Common myeloid progenitor, CD34-positive (primary cell): ENCODE results near the gene DDX39A.
"Not testable (repeated sequence)": the region's sequence is repeated elsewhere in the genome, so short reads cannot be mapped to it uniquely, and the experiment has no call there.

ENCODE experiments used
- CTCF ChIA-PET: fragments of 350-600 bp; sonication (Branson Sonifier 250); formaldehyde crosslinking; loops from one replicate; lab custom pipeline; 2021; ENCODE audit warnings: antibody characterized with exemption; lab: Charles Lee
- POLR2A ChIA-PET: fragments of 350-600 bp; sonication (Branson Sonifier 250); formaldehyde crosslinking; loops from one replicate; lab custom pipeline; 2021; ENCODE audit warnings: antibody characterized with exemption; lab: Charles Lee
- DNase-seq, 3 donors: peaks; one replicate each; pipeline versions ENCODE4 v3.0.0 to v3.0.0-alpha.2; 2013
- H3K27ac ChIP-seq, 2 experiments: 1 replicate in 1 of 2; 2 replicates in 1 of 2; pipeline ENCODE4 v1.7.0; 2013; ENCODE audit warnings: inconsistent platforms in 2 of 2, low read length in 2 of 2, mild to moderate bottlenecking in 2 of 2, low read depth in 1 of 2, moderate library complexity in 1 of 2; ENCODE audit not compliant: severe bottlenecking in 2 of 2, insufficient read depth in 1 of 2, poor library complexity in 1 of 2
- H3K27me3 ChIP-seq, 5 experiments: replicated peaks in 2 of 5; 1 replicate in 3 of 5; 2 replicates in 2 of 5; pipeline versions ENCODE4 v1.6.1 to v1.7.0; 2013; ENCODE audit warnings: low read length in 4 of 5, mild to moderate bottlenecking in 2 of 5, moderate library complexity in 2 of 5, inconsistent platforms in 1 of 5; ENCODE audit not compliant: insufficient read depth in 5 of 5, control insufficient read depth in 4 of 5
- H3K36me3 ChIP-seq, 4 experiments: 1 replicate in 2 of 4; 2 replicates in 2 of 4; pipeline versions ENCODE4 v1.6.1 to v1.7.0; 2013; ENCODE audit warnings: low read length in 3 of 4, control low read depth in 1 of 4, mild to moderate bottlenecking in 1 of 4; ENCODE audit not compliant: control insufficient read depth in 4 of 4, insufficient read depth in 4 of 4
- H3K4me1 ChIP-seq, 4 experiments: 1 replicate in 3 of 4; 2 replicates in 1 of 4; pipeline versions ENCODE4 v1.6.1 to v1.7.1; 2013; ENCODE audit warnings: low read length in 3 of 4, mild to moderate bottlenecking in 3 of 4, control low read depth in 1 of 4, inconsistent platforms in 1 of 4, moderate library complexity in 1 of 4; ENCODE audit not compliant: control insufficient read depth in 4 of 4, insufficient read depth in 4 of 4; ENCODE audit errors: control extremely low read depth in 1 of 4
- H3K4me3 ChIP-seq, 7 experiments: 1 replicate in 4 of 7; 2 replicates in 3 of 7; pipeline versions ENCODE4 v1.5.1 to v1.7.0; 2013; ENCODE audit warnings: mild to moderate bottlenecking in 7 of 7, low read length in 6 of 7, moderate library complexity in 6 of 7, inconsistent platforms in 2 of 7, low read depth in 2 of 7, control low read depth in 1 of 7; ENCODE audit not compliant: insufficient read depth in 4 of 7, control insufficient read depth in 1 of 7; ENCODE audit errors: extremely low read depth in 1 of 7
- H3K9me3 ChIP-seq, 5 experiments: 1 replicate in 4 of 5; 2 replicates in 1 of 5; pipeline versions ENCODE4 v1.6.1 to v1.7.1; 2013; ENCODE audit warnings: low read length in 4 of 5, mild to moderate bottlenecking in 2 of 5, inconsistent platforms in 1 of 5, low read depth in 1 of 5, moderate library complexity in 1 of 5; ENCODE audit not compliant: control insufficient read depth in 4 of 5, insufficient read depth in 2 of 5; ENCODE audit errors: control extremely low read depth in 1 of 5
- WGBS: methylation state at CpG from one replicate; pipeline ENCODE4 v1.1.5; 2013; ENCODE audit not compliant: insufficient coverage; 5-methylcytosine and 5-hydroxymethylcytosine counted together

The DDX39A gene

DNA sequence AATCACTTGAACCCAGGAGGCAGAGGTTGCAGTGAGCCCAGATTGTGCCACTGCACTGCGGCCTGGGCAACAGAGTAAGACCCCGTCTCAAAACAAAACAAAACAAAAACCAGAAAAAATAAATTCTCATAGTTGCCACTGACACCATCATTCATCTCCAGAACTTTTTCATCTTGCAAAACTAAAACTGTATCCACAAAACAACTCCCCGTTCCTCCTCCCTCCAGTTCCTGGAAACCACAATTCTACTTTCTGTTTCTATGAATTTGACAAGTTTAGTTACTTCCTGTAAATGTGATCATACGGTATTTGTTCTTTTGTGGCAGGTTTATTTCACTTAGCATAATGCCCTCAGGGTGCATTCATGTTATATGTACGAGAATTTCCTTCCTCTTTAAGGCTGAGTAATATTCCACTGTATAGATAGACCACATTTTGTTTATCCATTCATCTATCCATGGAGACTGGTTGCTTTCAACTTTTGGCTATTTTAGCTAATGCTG is 51.1 kb downstream of the DDX39A start:
- ChIA-PET CTCF (interaction anchor here (1.5 to 2.1 kb wide), 2 partner anchors 10 to 13 kb away, joined by 3 to 7 read pairs; partner anchors contain the start of gene ADGRE5), POLR2A (no interaction called here)
- Histone ChIP-seq H3K4me3 (peak overlapping the region in 1 of 7 experiments; percentile 18), H3K27me3 (no peaks in the 10 kb centered on the region), H3K36me3 (no peaks in the 10 kb centered on the region), H3K4me1 (peaks cover 47 to 87% (median 75%) of the 10 kb centered on the region in 4 experiments), H3K9me3 (no peaks in the 10 kb centered on the region), H3K27ac (peak overlapping the region in 1 of 2 experiments; percentile 64)
- WGBS: 20% methylated on average over 3 of the region's 5 CpGs
- DNase-seq: peak; percentile 71 to 95 (median 93)

DNA sequence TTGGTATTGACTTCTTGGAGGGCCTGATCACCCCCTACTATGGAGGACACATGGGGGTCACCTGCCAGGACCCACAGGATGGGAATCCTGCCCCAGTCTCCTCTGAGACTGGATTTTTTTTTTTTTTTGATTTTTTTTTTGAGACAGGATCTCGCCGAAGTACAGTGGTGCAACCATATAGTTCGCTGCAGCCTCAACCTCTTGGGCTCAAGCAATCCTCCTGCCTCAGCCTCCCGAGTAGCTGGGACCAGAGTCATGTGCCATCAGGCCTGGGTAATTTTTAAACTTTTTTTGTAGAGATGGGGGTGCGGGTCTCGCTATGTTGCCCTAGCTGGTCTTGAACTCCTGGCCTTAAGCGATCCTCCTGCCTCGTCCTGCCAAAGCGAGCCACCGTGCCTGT is 52.1 kb downstream of the DDX39A start:
- WGBS: 94% methylated on average over 8 of the region's 10 CpGs
- Histone ChIP-seq H3K36me3 (no peaks in the 10 kb centered on the region), H3K4me3 (peak overlapping the region in 1 of 7 experiments; percentile 38), H3K27me3 (no peaks in the 10 kb centered on the region), H3K9me3 (no peaks in the 10 kb centered on the region), H3K27ac (peak overlapping the region in 1 of 2 experiments; percentile 40), H3K4me1 (peaks cover 44 to 80% (median 72%) of the 10 kb centered on the region in 4 experiments)
- ChIA-PET CTCF (interaction anchor here (0.5 to 6.8 kb wide), 6 partner anchors 13 to 35 kb away, joined by 3 to 54 read pairs (median 6); partner anchors contain the start of gene ADGRE5), POLR2A (interaction anchor here (0.8 to 1.3 kb wide), 2 partner anchors 8 to 39 kb away, joined by 3 to 5 read pairs; no protein-coding TSS in a partner anchor)
- DNase-seq: no peak

GRCh38 chr19:14366529-14366928 is 52.6 kb downstream of the DDX39A start:
- peaks cover 40 to 79% (median 71%) of the 10 kb centered on the region in 4 experiments for H3K4me1 ChIP-seq

DNA sequence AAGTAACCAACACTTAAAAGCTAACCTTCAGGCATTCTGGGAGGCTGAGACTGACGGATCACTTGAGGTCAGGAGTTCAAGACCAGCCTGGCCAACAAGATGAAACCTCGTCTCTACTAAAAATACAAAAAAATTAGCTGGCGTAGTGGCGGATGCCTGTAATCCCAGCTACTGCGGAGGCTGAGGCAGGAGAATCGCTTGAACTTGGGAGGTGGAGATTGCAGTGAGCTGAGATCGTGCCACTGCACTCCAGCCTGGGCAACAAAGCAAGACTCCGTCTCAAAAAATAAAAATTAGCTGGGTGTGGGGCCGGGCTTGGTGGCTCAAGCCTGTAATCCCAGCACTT is 55.1 kb downstream of the DDX39A start:
- POLR2A ChIA-PET: interaction anchor here (0.6 to 1.4 kb wide), 2 partner anchors 41 to 154 kb away, joined by 5 to 6 read pairs; partner anchors contain the start of gene DNAJB1
- CTCF ChIA-PET: interaction anchor here (0.7 to 6.8 kb wide), 8 partner anchors 8 to 43 kb away, joined by 3 to 54 read pairs (median 6); partner anchors contain the start of gene ADGRE5
- not testable (repeated sequence) for H3K27me3 ChIP-seq, H3K36me3 ChIP-seq, DNase-seq, H3K27ac ChIP-seq, H3K9me3 ChIP-seq
- peak overlapping the region in 1 of 7 experiments; percentile 47 for H3K4me3 ChIP-seq
- H3K4me1 ChIP-seq: peaks cover 19 to 55% (median 46%) of the 10 kb centered on the region in 4 experiments
- WGBS: 92% methylated on average over 7 of the region's 9 CpGs

More at GRCh38 chr19:14366529-14366928, 52.6 kb downstream of the DDX39A start:
- DNase-seq: peak; percentile 93 to 97 (median 97)
- Histone ChIP-seq H3K4me3 (peak overlapping the region in 2 of 7 experiments; percentile 33 to 60), H3K27ac (peak overlapping the region in 1 of 2 experiments; percentile 40), H3K9me3 (no peaks in the 10 kb centered on the region), H3K27me3 (no peaks in the 10 kb centered on the region), H3K36me3 (no peaks in the 10 kb centered on the region)
- CTCF ChIA-PET: interaction anchor here (0.7 to 6.8 kb wide), 4 partner anchors 8 to 19 kb away, joined by 4 to 54 read pairs (median 10); partner anchors contain the start of gene ADGRE5
- WGBS: 0% methylated on average over 1 of the region's 3 CpGs
- POLR2A ChIA-PET: interaction anchor here (0.6 to 1.4 kb wide), 4 partner anchors 8 to 40 kb away, joined by 3 to 5 read pairs (median 4); partner anchors contain the start of gene ADGRE5

DNA sequence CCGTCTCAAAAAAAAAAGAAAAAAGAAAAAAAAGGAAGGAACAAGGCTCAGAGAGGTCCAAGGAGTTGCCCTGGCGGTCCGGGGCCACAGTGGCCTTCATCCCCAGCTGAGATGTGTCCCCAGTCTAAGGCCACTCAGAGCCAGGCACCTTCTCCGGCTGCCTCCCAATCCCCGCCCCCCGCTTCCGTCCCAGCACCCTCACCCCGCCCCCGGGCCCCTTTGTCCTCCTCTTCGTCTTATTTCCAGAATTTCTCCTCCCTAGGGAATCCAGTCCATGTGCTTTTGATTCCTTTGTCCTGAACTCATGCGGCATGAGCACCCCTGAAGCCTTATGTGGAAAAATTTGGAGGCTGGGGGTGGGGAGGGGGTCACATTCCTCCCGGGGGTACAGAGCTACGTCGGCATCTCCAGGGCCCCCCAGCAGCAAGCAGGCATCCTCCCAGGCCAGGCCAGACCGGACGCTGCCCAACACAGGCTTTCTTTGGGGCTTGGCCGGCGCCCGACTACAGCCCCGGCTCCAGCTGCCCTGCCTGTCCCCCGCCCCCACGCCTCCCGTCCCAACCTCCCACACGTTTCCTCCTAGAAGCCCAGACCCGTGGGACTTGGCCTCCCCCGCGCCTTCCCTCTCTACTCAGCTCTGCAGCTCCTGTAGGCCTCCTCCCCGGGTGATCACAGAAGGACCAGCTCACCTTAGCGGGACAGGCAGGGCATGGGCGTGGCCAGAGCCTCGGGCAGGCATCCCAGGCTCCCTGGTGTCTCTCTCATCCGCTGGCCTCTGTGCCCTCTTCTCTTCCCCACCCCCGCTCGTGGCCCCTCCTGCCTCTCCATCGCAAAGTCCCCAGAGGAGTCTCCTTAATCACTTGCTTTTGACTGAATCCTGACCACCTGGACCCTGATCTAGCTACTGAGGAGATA is 55.7 kb downstream of the DDX39A start:
- Histone ChIP-seq H3K27me3 (no peaks in the 10 kb centered on the region), H3K27ac (peak overlapping the region in 1 of 2 experiments; percentile 54), H3K36me3 (no peaks in the 10 kb centered on the region), H3K9me3 (no peaks in the 10 kb centered on the region), H3K4me3 (peak overlapping the region in 6 of 7 experiments; percentile 20 to 72 (median 51)), H3K4me1 (peaks cover 16 to 48% (median 42%) of the 10 kb centered on the region in 4 experiments)
- CTCF ChIA-PET: interaction anchor here (0.7 to 6.8 kb wide), 8 partner anchors 7 to 43 kb away, joined by 3 to 54 read pairs (median 6); partner anchors contain the start of gene ADGRE5
- POLR2A ChIA-PET: interaction anchor here (0.6 to 1.4 kb wide), 2 partner anchors 34 to 42 kb away, joined by 5 to 6 read pairs; no protein-coding TSS in a partner anchor
- 17% methylated on average over 21 of the region's 35 CpGs for WGBS
- no peak for DNase-seq

GRCh38 chr19:14361824-14362223 is 57.3 kb downstream of the DDX39A start:
- Histone ChIP-seq H3K9me3 (no peaks in the 10 kb centered on the region), H3K4me3 (no peak overlapping the region), H3K27ac (no peak overlapping the region), H3K36me3 (no peaks in the 10 kb centered on the region), H3K27me3 (no peaks in the 10 kb centered on the region), H3K4me1 (peaks cover 8 to 44% (median 34%) of the 10 kb centered on the region in 4 experiments)
- peak; percentile 68 to 75 (median 74) for DNase-seq
- ChIA-PET CTCF (interaction anchor here (0.6 to 6.8 kb wide), 11 partner anchors 14 to 789 kb away, joined by 3 to 54 read pairs (median 4); partner anchors contain the start of gene ADGRE5), POLR2A (interaction anchor here (0.6 to 1.3 kb wide), 6 partner anchors 13 to 97 kb away, joined by 3 to 8 read pairs (median 4); partner anchors contain the start of gene ADGRE5)
- WGBS: 49% methylated on average over 6 of the region's 7 CpGs
